ENCODE results near the gene FBXW4. TPM values are rescaled to one million over a fixed set of nuclear protein-coding genes. Genes with fewer than 3 reads are reported as not detected.

Gene FBXW4
- total and polyA plus RNA-seq, 9 of the 15 experiments (the other 6 are each of a cell fraction or from before 2014, with no cell fraction given), result 1.0 to 10.6 (median 5.4) TPM

GRCh38 chr10:101602761-101603398, 92.1 kb downstream of the FBXW4 start (continued):
- TF ChIP-seq ZNF639 (CRISPR knock-in tag; conservative IDR thresholded peaks at IDR 0.05 in 1 of 2, IDR thresholded peaks at IDR 0.05 in 1 of 2) (no peak), THAP12 (CRISPR knock-in tag; IDR thresholded peaks at IDR 0.05) (no peak), ARID2 (IDR thresholded peaks at IDR 0.05) (0 out of 2 replicates have a peak, but pooled peaks have one; percentile 37), CTCF (IDR thresholded peaks at IDR 0.05 in 2 of 3, conservative IDR thresholded peaks at IDR 0.05 in 1 of 3; ENCODE audit: insufficient read depth in 2 of 3, low read depth in 1 of 3, low read length in 3 of 3) (peak; percentile 91 to 97 (median 95)), CC2D1A (IDR thresholded peaks at IDR 0.05) (peak; percentile 64; the same call in 1 of the 2 replicates), CTBP1 (IDR thresholded peaks at IDR 0.05; ENCODE audit: borderline replicate concordance) (peak; percentile 60; the same call in 1 of the 2 replicates), SMC3 (conservative IDR thresholded peaks at IDR 0.05; ENCODE audit: insufficient read depth, low read depth, low read length) (peak; percentile 68), LEF1 (IDR thresholded peaks at IDR 0.05) (no peak), CLOCK (CRISPR knock-in tag; IDR thresholded peaks at IDR 0.05; ENCODE audit: borderline replicate concordance) (no peak), GTF2B (IDR thresholded peaks at IDR 0.05; ENCODE audit: extremely low read depth, insufficient read length) (no peak), RAD21 (CRISPR knock-in tag; conservative IDR thresholded peaks at IDR 0.05 in 1 of 2, IDR thresholded peaks at IDR 0.05 in 1 of 2) (peak; percentile 81 to 88), TEAD1 (CRISPR knock-in tag; IDR thresholded peaks at IDR 0.05) (peak in 1 of 2 experiments; percentile 37; a peak in 1 of 4 replicates), TCF3 (CRISPR knock-in tag; IDR thresholded peaks at IDR 0.05) (peak; percentile 16; the same call in 1 of the 2 replicates), NCOA6 (IDR thresholded peaks at IDR 0.05) (no peak), ELF2 (CRISPR knock-in tag; IDR thresholded peaks at IDR 0.05) (no peak), LCOR (CRISPR knock-in tag; IDR thresholded peaks at IDR 0.05) (peak; percentile 91), TEAD4 (IDR thresholded peaks at IDR 0.05; ENCODE audit: low read length) (0 out of 2 replicates have a peak, but pooled peaks have one; percentile 15), TEAD4 (CRISPR knock-in tag; IDR thresholded peaks at IDR 0.05; ENCODE audit: borderline replicate concordance) (no peak)

All from K562 (cell line).